Mucosa of stomach (tissue), 1 donor: Measurements from ENCODE around the gene OTUD6A.

Experiments
- H3K27me3 ChIP-seq: one replicate; pipeline ENCODE4 v1.7.0; 2013; ENCODE audit warnings: mild to moderate bottlenecking, low read length; ENCODE audit not compliant: control insufficient read depth, insufficient read depth
- H3K36me3 ChIP-seq: one replicate; pipeline ENCODE4 v1.7.0; 2013; ENCODE audit warnings: low read length; ENCODE audit not compliant: control insufficient read depth, insufficient read depth
- H3K4me1 ChIP-seq: one replicate; pipeline ENCODE4 v1.7.0; 2013; ENCODE audit warnings: mild to moderate bottlenecking, low read length; ENCODE audit not compliant: control insufficient read depth, insufficient read depth
- H3K4me3 ChIP-seq: one replicate; pipeline ENCODE4 v1.7.0; 2013; ENCODE audit warnings: low read length
- H3K9ac ChIP-seq: one replicate; pipeline ENCODE4 v1.7.0; 2013; ENCODE audit warnings: mild to moderate bottlenecking, low read length, moderate library complexity
- H3K9me3 ChIP-seq: one replicate; pipeline ENCODE4 v1.7.0; 2013; ENCODE audit warnings: mild to moderate bottlenecking, low read length, moderate library complexity; ENCODE audit not compliant: control insufficient read depth
- donor health status: Pancreatic carcinoma.

The OTUD6A gene

GRCh38 chrX:70033348-70034051 is 28.8 kb upstream of the OTUD6A start:
- H3K4me1 ChIP-seq, result peaks cover 6% of the 10 kb centered on the region
- H3K36me3 ChIP-seq, result no peaks in the 10 kb centered on the region
- no peaks in the 10 kb centered on the region for H3K27me3 ChIP-seq
- no peak overlapping the region for H3K4me3 ChIP-seq
- no peak overlapping the region for H3K9ac ChIP-seq
- no peaks in the 10 kb centered on the region for H3K9me3 ChIP-seq

- Histone ChIP-seq H3K4me1 (peaks cover 11% of the 10 kb centered on the region), H3K9ac (no peak overlapping the region), H3K4me3 (no peak overlapping the region), H3K27me3 (no peaks in the 10 kb centered on the region), H3K9me3 (no peaks in the 10 kb centered on the region), H3K36me3 (no peaks in the 10 kb centered on the region)
Observed at GRCh38 chrX:70034646-70035045, 27.6 kb upstream of the OTUD6A start.

- H3K4me1 ChIP-seq, result peaks cover 10% of the 10 kb centered on the region
- no peaks in the 10 kb centered on the region for H3K27me3 ChIP-seq
- no peaks in the 10 kb centered on the region for H3K9me3 ChIP-seq
- no peaks in the 10 kb centered on the region for H3K36me3 ChIP-seq
- no peak overlapping the region for H3K9ac ChIP-seq
- no peak overlapping the region for H3K4me3 ChIP-seq
Observed at GRCh38 chrX:70038515-70038914, 23.7 kb upstream of the OTUD6A start.

- no peaks in the 10 kb centered on the region for H3K9me3 ChIP-seq
- H3K4me1 ChIP-seq, result peaks cover 6% of the 10 kb centered on the region
- no peaks in the 10 kb centered on the region for H3K27me3 ChIP-seq
- no peak overlapping the region for H3K9ac ChIP-seq
- no peaks in the 10 kb centered on the region for H3K36me3 ChIP-seq
- H3K4me3 ChIP-seq, result no peak overlapping the region
Observed at GRCh38 chrX:70038951-70039350, 23.3 kb upstream of the OTUD6A start.

GRCh38 chrX:70039758-70040157 is 22.5 kb upstream of the OTUD6A start:
- Histone ChIP-seq H3K4me3 (no peak overlapping the region), H3K36me3 (no peaks in the 10 kb centered on the region), H3K4me1 (peaks cover 6% of the 10 kb centered on the region), H3K27me3 (no peaks in the 10 kb centered on the region), H3K9me3 (no peaks in the 10 kb centered on the region), H3K9ac (no peak overlapping the region)

- H3K4me1 ChIP-seq, result peaks cover 6% of the 10 kb centered on the region
Observed at GRCh38 chrX:70041993-70042392, 20.3 kb upstream of the OTUD6A start.

GRCh38 chrX:70042399-70043371 is 19.6 kb upstream of the OTUD6A start:
- no peak overlapping the region for H3K4me3 ChIP-seq
- no peak overlapping the region for H3K9ac ChIP-seq
- H3K36me3 ChIP-seq, result no peaks in the 10 kb centered on the region
- H3K4me1 ChIP-seq, result peaks cover 6% of the 10 kb centered on the region
- H3K9me3 ChIP-seq, result no peaks in the 10 kb centered on the region
- H3K27me3 ChIP-seq, result no peaks in the 10 kb centered on the region

More at GRCh38 chrX:70041993-70042392, 20.3 kb upstream of the OTUD6A start:
- H3K27me3 ChIP-seq, result no peaks in the 10 kb centered on the region
- no peak overlapping the region for H3K9ac ChIP-seq
- H3K9me3 ChIP-seq, result no peaks in the 10 kb centered on the region
- no peaks in the 10 kb centered on the region for H3K36me3 ChIP-seq
- H3K4me3 ChIP-seq, result no peak overlapping the region

- Histone ChIP-seq H3K9ac (no peak overlapping the region), H3K9me3 (no peaks in the 10 kb centered on the region), H3K4me1 (peaks cover 3% of the 10 kb centered on the region), H3K36me3 (no peaks in the 10 kb centered on the region), H3K27me3 (no peaks in the 10 kb centered on the region), H3K4me3 (no peak overlapping the region)
Observed at GRCh38 chrX:70043685-70044084, 18.6 kb upstream of the OTUD6A start.

- H3K27me3 ChIP-seq, result no peaks in the 10 kb centered on the region
- H3K36me3 ChIP-seq, result no peaks in the 10 kb centered on the region
- H3K9ac ChIP-seq, result no peak overlapping the region
- H3K4me3 ChIP-seq, result no peak overlapping the region
- H3K4me1 ChIP-seq, result no peaks in the 10 kb centered on the region
- no peaks in the 10 kb centered on the region for H3K9me3 ChIP-seq
Observed at GRCh38 chrX:70044541-70045245, 17.6 kb upstream of the OTUD6A start.

GRCh38 chrX:70046978-70047377 is 15.3 kb upstream of the OTUD6A start:
- H3K27me3 ChIP-seq, result no peaks in the 10 kb centered on the region
- no peaks in the 10 kb centered on the region for H3K4me1 ChIP-seq
- H3K4me3 ChIP-seq, result no peak overlapping the region
- no peak overlapping the region for H3K9ac ChIP-seq
- H3K9me3 ChIP-seq, result no peaks in the 10 kb centered on the region
- H3K36me3 ChIP-seq, result no peaks in the 10 kb centered on the region

- no peak overlapping the region for H3K4me3 ChIP-seq
- no peaks in the 10 kb centered on the region for H3K36me3 ChIP-seq
- no peaks in the 10 kb centered on the region for H3K27me3 ChIP-seq
- H3K9ac ChIP-seq, result no peak overlapping the region
- H3K9me3 ChIP-seq, result no peaks in the 10 kb centered on the region
- no peaks in the 10 kb centered on the region for H3K4me1 ChIP-seq
Observed at GRCh38 chrX:70049406-70049805, 12.9 kb upstream of the OTUD6A start.

GRCh38 chrX:70049925-70050324 is 12.3 kb upstream of the OTUD6A start, which contains the start of gene AWAT2:
Gene AWAT2, minus strand, starts transcription at chrX:70049938. Its CDS starts 6 bp downstream, at chrX:70049932.
- H3K9ac ChIP-seq, result no peak within 1 kb of the TSS
- no peaks in the 10 kb centered on the region for H3K27me3 ChIP-seq
- no peaks in the 10 kb centered on the region for H3K4me1 ChIP-seq
- H3K36me3 ChIP-seq, result no peaks in the 10 kb centered on the region
- H3K4me3 ChIP-seq, result no peak within 1 kb of the TSS
- H3K9me3 ChIP-seq, result no peaks in the 10 kb centered on the region
